CD4-positive, CD25-positive, alpha-beta regulatory T cell (primary cell): ENCODE data around the gene GSG1L. TPM values are rescaled to one million over a fixed set of nuclear protein-coding genes. Genes with fewer than 3 reads are reported as not detected.

ENCODE experiments used
- ATAC-seq, 2 donors: fragments of 150-1000 bp; cut with Tn5 transposase; one replicate each; pipeline ENCODE4 v1.10.0; 2021; ENCODE audit warnings: low read depth in 2 of 2, moderate number of reproducible peaks in 2 of 2, moderate library complexity in 1 of 2
- DNase-seq, 3 donors: peaks; one replicate each; pipeline versions ENCODE4 v3.0.0 to v3.0.0-alpha.2; 2012 to 2022; ENCODE audit warnings: mixed read lengths in 1 of 3
- H3K27ac ChIP-seq: one replicate; pipeline ENCODE4 v1.7.0; 2013; ENCODE audit warnings: mild to moderate bottlenecking, low read length; ENCODE audit not compliant: insufficient read depth, poor library complexity, severe bottlenecking
- H3K27me3 ChIP-seq: one replicate; pipeline ENCODE4 v1.7.0; 2013; ENCODE audit warnings: low read length; ENCODE audit not compliant: control insufficient read depth, insufficient read depth
- H3K36me3 ChIP-seq: one replicate; pipeline ENCODE4 v1.7.0; 2013; ENCODE audit warnings: mild to moderate bottlenecking, low read length, moderate library complexity; ENCODE audit not compliant: control insufficient read depth, insufficient read depth
- H3K4me1 ChIP-seq: 2 replicates; pipeline ENCODE4 v1.7.0; 2013; ENCODE audit warnings: mild to moderate bottlenecking, low read length; ENCODE audit not compliant: insufficient read depth, control insufficient read depth, poor library complexity, severe bottlenecking
- H3K4me3 ChIP-seq: one replicate; pipeline ENCODE4 v1.7.0; 2013; ENCODE audit warnings: low read depth, mild to moderate bottlenecking, low read length, moderate library complexity
- H3K9me3 ChIP-seq, 2 experiments: 1 replicate in 1 of 2; 2 replicates in 1 of 2; pipeline ENCODE4 v1.7.0; 2013; ENCODE audit warnings: low read length in 2 of 2, mild to moderate bottlenecking in 1 of 2, moderate library complexity in 1 of 2; ENCODE audit not compliant: control insufficient read depth in 2 of 2
- H3K27ac Mint-ChIP-seq, 3 donors: one replicate each; pipeline ENCODE4 v1.8.0; 2020 to 2022; ENCODE audit warnings: mild to moderate bottlenecking in 3 of 3, mixed read lengths in 3 of 3, moderate library complexity in 2 of 3
- H3K27me3 Mint-ChIP-seq: one replicate; pipeline ENCODE4 v1.8.0; 2022; ENCODE audit warnings: mild to moderate bottlenecking, mixed read lengths
- H3K36me3 Mint-ChIP-seq: one replicate; pipeline ENCODE4 v1.8.0; 2020; ENCODE audit warnings: mixed read lengths
- H3K4me1 Mint-ChIP-seq, 4 donors: one replicate each; pipeline ENCODE4 v1.8.0; 2020 to 2022; ENCODE audit warnings: mixed read lengths in 4 of 4, mild to moderate bottlenecking in 1 of 4
- H3K4me3 Mint-ChIP-seq, 4 donors: one replicate each; pipeline ENCODE4 v1.8.0; 2020 to 2022; ENCODE audit warnings: mild to moderate bottlenecking in 4 of 4, mixed read lengths in 4 of 4, moderate library complexity in 3 of 4
- H3K9me3 Mint-ChIP-seq, 7 donors: one replicate each; pipeline ENCODE4 v1.8.0; 2020 to 2022; ENCODE audit warnings: mixed read lengths in 7 of 7, mild to moderate bottlenecking in 3 of 7, moderate library complexity in 2 of 7
- polyA plus RNA-seq, 4 donors: library from polyadenylated mRNA; unstranded; fragments of 300-500 nt; fragmentation: Illumina TruSeq; gene quantifications; one replicate each; pipeline ENCODE4 v1.2.3, GENCODE V29; 2021
- total RNA-seq: library from RNA; stranded (reverse); gene quantifications from one replicate; pipeline ENCODE4 v1.2.3, GENCODE V29; 2022

The GSG1L gene
- total and polyA plus RNA-seq, 5 donors from 2014 or later: 0.15 TPM; not detected in 4

DNA sequence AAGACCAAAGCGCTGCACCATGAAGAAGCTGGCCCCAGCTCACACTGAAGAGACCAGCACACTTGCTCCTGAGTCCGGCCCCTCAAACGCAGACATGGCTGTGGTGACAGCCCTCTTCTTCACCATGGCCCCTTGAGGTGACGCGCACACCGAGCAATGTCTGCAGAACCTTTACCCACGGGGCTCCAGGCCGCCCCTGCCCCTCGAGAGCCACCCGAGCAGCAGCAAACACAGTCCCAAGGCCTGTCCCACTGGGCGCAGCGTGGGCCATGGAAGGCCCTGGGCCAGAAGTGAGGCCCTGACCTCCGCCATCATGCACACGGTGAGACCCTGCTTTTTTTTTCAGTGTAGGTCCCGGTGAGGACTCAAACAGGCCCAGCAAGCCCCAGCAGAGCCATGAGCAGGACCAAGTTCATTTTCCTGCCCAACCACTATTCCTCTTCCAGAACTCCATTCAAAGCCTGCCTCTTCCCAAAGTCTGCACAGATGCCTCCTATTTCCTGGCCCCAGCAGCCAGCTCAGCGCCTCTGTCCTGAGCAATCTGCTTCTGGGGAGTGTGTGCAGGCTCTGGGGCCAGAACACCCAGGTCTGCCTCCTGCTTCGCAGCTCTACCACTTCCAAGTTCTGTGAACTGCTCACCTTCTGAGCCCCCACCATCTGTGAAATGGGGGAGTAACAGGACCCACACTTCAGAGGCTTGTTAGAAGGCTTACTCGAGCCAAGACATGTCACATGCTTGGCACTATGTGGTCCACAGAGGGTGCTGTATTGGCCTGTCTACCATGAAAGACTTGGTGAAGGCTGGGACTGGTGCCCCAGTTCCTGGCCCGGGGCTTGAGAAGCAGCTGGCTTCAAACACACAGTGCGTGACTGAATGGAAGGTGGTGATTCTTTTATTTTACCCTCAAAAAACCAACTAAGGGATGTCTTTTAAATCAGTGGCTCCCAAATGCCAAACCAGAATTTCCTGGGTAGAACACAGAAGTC is 35.7 kb upstream of the GSG1L start:
- Histone ChIP-seq H3K27me3 (no peaks in the 10 kb centered on the region), H3K4me1 (no peaks in the 10 kb centered on the region), H3K36me3 (peaks cover 74% of the 10 kb centered on the region), H3K9me3 (no peaks in the 10 kb centered on the region), H3K4me3 (no peak overlapping the region), H3K27ac (no peak overlapping the region)
- H3K4me1 Mint-ChIP-seq: peaks cover 0 to 5% (median 0%) of the 10 kb centered on the region in 4 donors
- ATAC-seq: no peak
- H3K4me3 Mint-ChIP-seq: no peak overlapping the region
- no peaks in the 10 kb centered on the region for H3K27me3 Mint-ChIP-seq
- DNase-seq: no peak
- peaks cover 41% of the 10 kb centered on the region for H3K36me3 Mint-ChIP-seq
- peaks cover 0 to 2% (median 0%) of the 10 kb centered on the region in 7 donors for H3K9me3 Mint-ChIP-seq
- H3K27ac Mint-ChIP-seq: peak overlapping the region in 2 of 3 donors; percentile 23 to 73

DNA sequence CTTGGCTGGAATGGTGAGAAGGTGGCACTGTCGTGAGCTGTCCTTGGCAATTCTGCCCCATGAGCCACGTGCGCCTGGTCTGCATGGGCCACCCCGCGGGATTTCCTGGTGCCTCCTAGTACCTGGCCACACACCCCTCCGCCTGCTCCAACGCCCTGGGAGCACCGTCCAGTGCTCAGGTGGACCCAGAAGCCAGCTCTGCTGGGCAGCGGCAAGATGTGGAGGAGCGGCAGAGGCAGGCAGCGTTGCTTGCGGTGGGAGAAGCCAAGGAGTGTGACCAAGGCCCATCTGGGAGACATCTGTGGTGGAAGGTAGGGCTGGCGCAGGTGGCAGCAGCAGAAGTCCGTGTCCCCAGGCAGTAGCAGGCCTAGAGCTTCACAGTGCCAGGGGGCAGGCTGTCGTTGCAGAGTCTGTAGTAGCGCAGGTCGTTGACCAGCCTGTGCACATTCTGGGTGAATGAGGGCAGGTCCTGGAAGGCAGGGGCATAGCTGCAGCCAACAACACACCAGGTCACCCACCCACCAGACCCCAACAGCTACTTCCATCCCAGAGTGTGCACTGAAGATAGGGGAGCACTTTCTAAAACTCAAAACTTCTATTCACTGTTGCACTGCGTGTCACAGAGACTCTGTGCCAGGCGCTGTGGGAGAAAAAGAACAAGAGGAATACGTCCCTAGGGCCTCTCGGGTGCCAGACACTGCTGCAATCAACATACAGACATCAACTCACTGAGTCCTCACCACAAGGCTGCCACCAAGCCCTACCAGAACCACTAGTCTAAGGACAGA is 34.9 kb upstream of the GSG1L start:
- Mint-ChIP-seq H3K27me3 (no peaks in the 10 kb centered on the region), H3K36me3 (peaks cover 33% of the 10 kb centered on the region), H3K9me3 (peaks cover 0 to 2% (median 0%) of the 10 kb centered on the region in 7 donors), H3K4me3 (no peak overlapping the region), H3K4me1 (peaks cover 0 to 5% (median 0%) of the 10 kb centered on the region in 4 donors), H3K27ac (peak overlapping the region in 1 of 3 donors; percentile 73)
- ATAC-seq (no peak), DNase-seq (no peak)
- H3K27ac ChIP-seq: no peak overlapping the region
- H3K27me3 ChIP-seq: no peaks in the 10 kb centered on the region
- no peaks in the 10 kb centered on the region for H3K9me3 ChIP-seq
- H3K4me3 ChIP-seq: no peak overlapping the region
- H3K4me1 ChIP-seq: no peaks in the 10 kb centered on the region
- H3K36me3 ChIP-seq: peaks cover 65% of the 10 kb centered on the region

DNA sequence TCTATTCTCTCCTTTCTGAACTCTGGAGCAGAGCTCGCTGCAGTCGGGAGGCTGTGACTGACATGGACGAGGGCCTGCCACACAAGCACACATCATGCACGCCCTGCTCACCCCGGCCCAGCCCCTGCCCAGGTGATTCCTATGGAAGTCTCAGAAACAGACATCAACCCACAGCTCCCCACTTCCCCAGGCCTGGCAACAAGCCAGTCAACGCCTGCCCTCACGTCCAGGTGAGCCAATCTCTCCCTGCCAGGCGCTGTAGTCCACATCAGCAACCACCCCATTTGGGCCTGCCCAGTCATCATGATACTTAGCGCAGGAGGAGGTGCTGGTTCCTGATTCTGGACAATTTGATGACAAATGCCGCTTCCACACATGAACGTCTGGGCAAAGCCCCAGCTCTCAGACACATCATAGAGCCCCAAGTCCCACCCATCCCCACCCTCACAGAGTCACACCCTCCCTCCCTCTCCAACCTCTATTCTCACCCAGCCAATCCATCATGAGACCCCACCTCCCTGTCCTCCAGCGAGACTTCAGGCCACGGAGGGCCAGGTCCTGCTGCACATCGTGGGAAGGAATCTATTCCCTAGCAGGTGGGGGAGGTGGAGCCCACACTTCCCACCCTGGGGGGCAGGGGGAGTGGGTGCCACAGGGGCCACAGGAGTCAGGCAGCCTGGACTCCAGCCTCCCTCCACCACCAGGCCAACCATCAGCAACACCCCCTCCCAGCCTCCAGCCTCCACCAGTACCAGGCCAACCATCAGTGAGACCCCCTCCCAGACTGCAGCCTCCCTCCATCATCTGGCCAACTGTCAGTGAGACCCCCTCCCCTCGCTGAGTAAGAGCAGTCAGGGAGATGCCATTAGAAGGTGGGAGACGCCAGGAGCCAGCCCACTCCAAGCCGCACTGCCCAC is 33.7 kb upstream of the GSG1L start:
- no peaks in the 10 kb centered on the region for H3K27me3 Mint-ChIP-seq
- Histone ChIP-seq H3K36me3 (peaks cover 53% of the 10 kb centered on the region), H3K27ac (no peak overlapping the region)

DNA sequence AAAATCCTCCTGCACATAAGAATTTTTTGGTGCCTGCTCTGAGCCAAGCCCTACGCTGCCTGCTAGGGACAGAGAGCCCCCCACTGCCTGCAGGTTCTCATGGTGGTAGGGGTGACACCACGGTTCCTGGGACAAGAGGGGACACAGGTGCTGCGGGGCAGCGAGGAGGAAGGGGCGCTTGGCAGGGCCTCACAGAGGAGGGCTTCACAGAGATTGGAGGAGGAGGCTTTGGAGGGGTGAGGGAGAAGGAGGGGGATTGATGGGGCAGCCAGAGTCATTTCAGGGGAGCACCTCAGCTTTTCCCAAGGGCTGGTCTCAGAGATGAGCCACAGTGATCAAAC is 29.8 kb upstream of the GSG1L start:
- H3K36me3 Mint-ChIP-seq: peaks cover 7% of the 10 kb centered on the region
- Histone ChIP-seq H3K27me3 (no peaks in the 10 kb centered on the region), H3K9me3 (no peaks in the 10 kb centered on the region), H3K36me3 (peaks cover 16% of the 10 kb centered on the region), H3K4me1 (no peaks in the 10 kb centered on the region), H3K27ac (no peak overlapping the region), H3K4me3 (no peak overlapping the region)
- peaks cover 0 to 2% (median 0%) of the 10 kb centered on the region in 7 donors for H3K9me3 Mint-ChIP-seq
- H3K4me3 Mint-ChIP-seq: no peak overlapping the region
- H3K4me1 Mint-ChIP-seq: peaks cover 0 to 2% (median 0%) of the 10 kb centered on the region in 4 donors
- H3K27me3 Mint-ChIP-seq: no peaks in the 10 kb centered on the region
- no peak overlapping the region for H3K27ac Mint-ChIP-seq
- DNase-seq (no peak), ATAC-seq (no peak)

More for the DNA sequence above, 33.7 kb upstream of the GSG1L start:
- no peaks in the 10 kb centered on the region for H3K4me1 ChIP-seq
- no peak for DNase-seq
- H3K27me3 ChIP-seq: no peaks in the 10 kb centered on the region
- Mint-ChIP-seq H3K4me1 (peaks cover 0 to 5% (median 0%) of the 10 kb centered on the region in 4 donors), H3K4me3 (no peak overlapping the region), H3K27ac (peak overlapping the region in 1 of 3 donors; percentile 32), H3K9me3 (peaks cover 0 to 2% (median 0%) of the 10 kb centered on the region in 7 donors), H3K36me3 (peaks cover 23% of the 10 kb centered on the region)
- ATAC-seq: peak in 1 of 2 donors; percentile 22
- H3K9me3 ChIP-seq: no peaks in the 10 kb centered on the region
- H3K4me3 ChIP-seq: no peak overlapping the region

DNA sequence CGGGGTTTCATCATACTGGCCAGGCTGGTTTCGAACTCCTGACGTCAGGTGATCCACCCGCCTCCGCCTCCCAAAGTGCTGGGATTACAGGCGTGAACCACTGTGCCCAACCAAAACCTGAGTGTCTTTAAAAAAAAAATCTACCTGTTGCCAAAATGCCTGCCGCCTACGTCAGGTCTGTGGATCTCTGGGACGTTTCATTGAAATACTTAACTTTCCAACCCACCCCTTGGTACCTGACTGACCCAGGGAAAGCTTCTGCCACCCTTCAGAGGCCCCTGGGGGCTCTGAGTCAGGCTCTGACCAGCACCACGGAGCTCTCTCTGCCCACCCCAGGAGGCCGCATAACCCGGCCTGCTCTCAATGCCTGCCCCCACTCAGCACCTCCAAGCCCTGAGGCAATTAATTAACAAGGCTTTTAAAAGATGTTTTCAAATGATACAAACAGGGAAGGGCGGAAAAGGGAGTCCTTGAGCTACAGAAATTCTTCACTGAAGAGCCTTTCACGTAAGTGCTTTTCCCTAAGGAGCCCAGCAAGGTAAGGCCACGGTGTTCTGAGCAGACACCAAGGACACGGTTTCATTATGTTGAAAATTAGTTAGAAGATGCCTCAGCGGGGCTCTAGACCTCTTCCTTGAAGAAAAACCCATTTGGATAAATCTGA is 29.3 kb upstream of the GSG1L start:
- no peaks in the 10 kb centered on the region for H3K4me1 ChIP-seq
- Mint-ChIP-seq H3K9me3 (peaks cover 0 to 2% (median 0%) of the 10 kb centered on the region in 7 donors), H3K27ac (no peak overlapping the region), H3K36me3 (peaks cover 7% of the 10 kb centered on the region), H3K4me1 (peaks cover 0 to 2% (median 0%) of the 10 kb centered on the region in 4 donors), H3K4me3 (peak overlapping the region in 1 of 4 donors; percentile 59), H3K27me3 (no peaks in the 10 kb centered on the region)
- no peak for DNase-seq
- no peaks in the 10 kb centered on the region for H3K9me3 ChIP-seq
- ATAC-seq: no peak
- no peak overlapping the region for H3K27ac ChIP-seq
- H3K36me3 ChIP-seq: peaks cover 11% of the 10 kb centered on the region
- H3K4me3 ChIP-seq: no peak overlapping the region
- H3K27me3 ChIP-seq: no peaks in the 10 kb centered on the region

DNA sequence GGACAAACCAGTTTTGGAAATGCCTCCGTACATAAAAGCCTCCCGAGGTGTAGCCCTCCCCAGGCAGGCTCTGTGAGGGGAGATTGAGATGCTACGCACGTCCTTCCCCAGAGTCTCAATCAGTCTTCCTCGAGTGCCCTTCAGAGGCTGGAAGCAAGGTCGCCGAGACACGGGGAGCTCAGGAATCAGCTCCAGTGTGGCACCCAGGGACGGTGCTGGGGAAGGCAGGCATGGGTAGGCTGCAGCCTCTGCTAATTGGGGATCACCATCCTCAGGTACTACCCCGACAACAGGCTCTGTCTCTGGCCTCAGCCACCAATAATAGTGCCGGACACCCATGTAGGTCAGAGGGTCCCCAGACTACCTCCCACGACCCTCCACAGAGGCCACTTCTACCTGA is 28.1 kb upstream of the GSG1L start:
- H3K4me3 ChIP-seq: no peak overlapping the region
- no peak for DNase-seq
- H3K36me3 ChIP-seq: peaks cover under 1% of the 10 kb centered on the region
- Mint-ChIP-seq H3K4me1 (peaks cover 0 to 2% (median 0%) of the 10 kb centered on the region in 4 donors), H3K27me3 (no peaks in the 10 kb centered on the region), H3K36me3 (peaks cover 2% of the 10 kb centered on the region), H3K27ac (no peak overlapping the region), H3K9me3 (peaks cover 0 to under 1% (median 0%) of the 10 kb centered on the region in 7 donors), H3K4me3 (no peak overlapping the region)
- no peak for ATAC-seq
- H3K9me3 ChIP-seq: no peaks in the 10 kb centered on the region
- no peaks in the 10 kb centered on the region for H3K4me1 ChIP-seq
- no peaks in the 10 kb centered on the region for H3K27me3 ChIP-seq
- H3K27ac ChIP-seq: no peak overlapping the region
